COR-L47 (cell line): ENCODE results near the gene SNRK.

Experiments used
- DNase-seq: peaks from one replicate; lab custom pipeline; 2025; lab: John Stamatoyannopoulos, UW

SNRK gene

GRCh38 chr3:43372809-43373559, 86.6 kb downstream of the SNRK start:
- DNase-seq: no peak

GRCh38 chr3:43373560-43373928, 87.2 kb downstream of the SNRK start:
- DNase-seq: no peak

- no peak for DNase-seq
Observed at GRCh38 chr3:43378066-43378935, 92.0 kb downstream of the SNRK start.

- DNase-seq: no peak
Observed at GRCh38 chr3:43379343-43379742, 93.0 kb downstream of the SNRK start.

- DNase-seq: no peak
Observed at GRCh38 chr3:43388175-43388574, 101.8 kb downstream of the SNRK start.

GRCh38 chr3:43388915-43389314, 102.6 kb downstream of the SNRK start:
- no peak for DNase-seq

GRCh38 chr3:43389388-43390254, 103.3 kb downstream of the SNRK start:
- no peak for DNase-seq

- DNase-seq: no peak
Observed at GRCh38 chr3:43390255-43390588, 103.9 kb downstream of the SNRK start.

- DNase-seq: no peak
Observed at GRCh38 chr3:43391621-43392020, 105.3 kb downstream of the SNRK start.

- no peak for DNase-seq
Observed at GRCh38 chr3:43394041-43394554, 107.8 kb downstream of the SNRK start.

- no peak for DNase-seq
Observed at GRCh38 chr3:43399034-43399433, 112.7 kb downstream of the SNRK start.

- DNase-seq: no peak
Observed at GRCh38 chr3:43400167-43400566, 113.8 kb downstream of the SNRK start.
